Measurements from ENCODE around the gene SELENOT. TPM values are rescaled to one million over a fixed set of nuclear protein-coding genes. Genes with fewer than 3 reads are reported as not detected.
"Not testable (repeated sequence)": the region's sequence is repeated elsewhere in the genome, so short reads cannot be mapped to it uniquely, and the experiment has no call there.

Gene SELENOT
- total RNA-seq, 1 donor from 2014 or later: 74.0 TPM

GRCh38 chr3:150613709-150614480 lies 10.8 kb downstream of the SELENOT start:
- TF ChIP-seq CTCF (IDR thresholded peaks at IDR 0.05; ENCODE audit: partially characterized antibody, unreplicated experiment): no peak
- Mint-ChIP-seq H3K36me3 (ENCODE audit: unreplicated experiment) (peaks cover 5% of the 10 kb centered on the region), H3K9me3 (ENCODE audit: unreplicated experiment) (peaks cover 2% of the 10 kb centered on the region), H3K4me1 (ENCODE audit: low read depth, unreplicated experiment) (peaks cover 6% of the 10 kb centered on the region), H3K27me3 (ENCODE audit: unreplicated experiment) (no peaks in the 10 kb centered on the region), H3K27ac (ENCODE audit: unreplicated experiment) (no peak overlapping the region), H3K4me3 (ENCODE audit: unreplicated experiment) (no peak overlapping the region)
- DNase-seq: no peak

- no peaks in the 10 kb centered on the region for H3K4me1 Mint-ChIP-seq (ENCODE audit: low read depth, unreplicated experiment)
- H3K4me3 Mint-ChIP-seq (ENCODE audit: unreplicated experiment): no peak overlapping the region
- H3K9me3 Mint-ChIP-seq (ENCODE audit: unreplicated experiment): no peaks in the 10 kb centered on the region
- no peak for TF ChIP-seq CTCF (IDR thresholded peaks at IDR 0.05; ENCODE audit: partially characterized antibody, unreplicated experiment)
- no peak for DNase-seq
- H3K27me3 Mint-ChIP-seq (ENCODE audit: unreplicated experiment): no peaks in the 10 kb centered on the region
- no peak overlapping the region for H3K27ac Mint-ChIP-seq (ENCODE audit: unreplicated experiment)
- H3K36me3 Mint-ChIP-seq (ENCODE audit: unreplicated experiment): no peaks in the 10 kb centered on the region
Observed at GRCh38 chr3:150620002-150620689, 17.0 kb downstream of the SELENOT start.

- H3K27ac Mint-ChIP-seq (ENCODE audit: unreplicated experiment); H3K9me3 Mint-ChIP-seq (ENCODE audit: unreplicated experiment); DNase-seq; H3K36me3 Mint-ChIP-seq (ENCODE audit: unreplicated experiment); H3K27me3 Mint-ChIP-seq (ENCODE audit: unreplicated experiment); H3K4me1 Mint-ChIP-seq (ENCODE audit: low read depth, unreplicated experiment); H3K4me3 Mint-ChIP-seq (ENCODE audit: unreplicated experiment): not testable (repeated sequence)
Observed at GRCh38 chr3:150622955-150623354, 19.8 kb downstream of the SELENOT start.

- H3K4me1 Mint-ChIP-seq (ENCODE audit: low read depth, unreplicated experiment): no peaks in the 10 kb centered on the region
- H3K4me3 Mint-ChIP-seq (ENCODE audit: unreplicated experiment): no peak overlapping the region
- H3K27me3 Mint-ChIP-seq (ENCODE audit: unreplicated experiment): no peaks in the 10 kb centered on the region
- no peaks in the 10 kb centered on the region for H3K36me3 Mint-ChIP-seq (ENCODE audit: unreplicated experiment)
- no peak overlapping the region for H3K27ac Mint-ChIP-seq (ENCODE audit: unreplicated experiment)
- H3K9me3 Mint-ChIP-seq (ENCODE audit: unreplicated experiment): no peaks in the 10 kb centered on the region
- no peak for TF ChIP-seq CTCF (IDR thresholded peaks at IDR 0.05; ENCODE audit: partially characterized antibody, unreplicated experiment)
- no peak for DNase-seq
Observed at GRCh38 chr3:150623945-150624344, 20.8 kb downstream of the SELENOT start.

- no peak overlapping the region for H3K27ac Mint-ChIP-seq (ENCODE audit: unreplicated experiment)
- DNase-seq: no peak
Observed at GRCh38 chr3:150626148-150626930, 23.2 kb downstream of the SELENOT start.

More at GRCh38 chr3:150626148-150626930, 23.2 kb downstream of the SELENOT start:
- Mint-ChIP-seq H3K27me3 (ENCODE audit: unreplicated experiment) (no peaks in the 10 kb centered on the region), H3K9me3 (ENCODE audit: unreplicated experiment) (no peaks in the 10 kb centered on the region), H3K36me3 (ENCODE audit: unreplicated experiment) (no peaks in the 10 kb centered on the region), H3K4me1 (ENCODE audit: low read depth, unreplicated experiment) (no peaks in the 10 kb centered on the region), H3K4me3 (ENCODE audit: unreplicated experiment) (no peak overlapping the region)
- TF ChIP-seq CTCF (IDR thresholded peaks at IDR 0.05; ENCODE audit: partially characterized antibody, unreplicated experiment): no peak

All from glutamatergic neuron (in vitro differentiated cells).